Measurements from ENCODE around the gene PCDHB7.
"Not testable (repeated sequence)": the region's sequence is repeated elsewhere in the genome, so short reads cannot be mapped to it uniquely, and the experiment has no call there.

PCDHB7 gene

DNA sequence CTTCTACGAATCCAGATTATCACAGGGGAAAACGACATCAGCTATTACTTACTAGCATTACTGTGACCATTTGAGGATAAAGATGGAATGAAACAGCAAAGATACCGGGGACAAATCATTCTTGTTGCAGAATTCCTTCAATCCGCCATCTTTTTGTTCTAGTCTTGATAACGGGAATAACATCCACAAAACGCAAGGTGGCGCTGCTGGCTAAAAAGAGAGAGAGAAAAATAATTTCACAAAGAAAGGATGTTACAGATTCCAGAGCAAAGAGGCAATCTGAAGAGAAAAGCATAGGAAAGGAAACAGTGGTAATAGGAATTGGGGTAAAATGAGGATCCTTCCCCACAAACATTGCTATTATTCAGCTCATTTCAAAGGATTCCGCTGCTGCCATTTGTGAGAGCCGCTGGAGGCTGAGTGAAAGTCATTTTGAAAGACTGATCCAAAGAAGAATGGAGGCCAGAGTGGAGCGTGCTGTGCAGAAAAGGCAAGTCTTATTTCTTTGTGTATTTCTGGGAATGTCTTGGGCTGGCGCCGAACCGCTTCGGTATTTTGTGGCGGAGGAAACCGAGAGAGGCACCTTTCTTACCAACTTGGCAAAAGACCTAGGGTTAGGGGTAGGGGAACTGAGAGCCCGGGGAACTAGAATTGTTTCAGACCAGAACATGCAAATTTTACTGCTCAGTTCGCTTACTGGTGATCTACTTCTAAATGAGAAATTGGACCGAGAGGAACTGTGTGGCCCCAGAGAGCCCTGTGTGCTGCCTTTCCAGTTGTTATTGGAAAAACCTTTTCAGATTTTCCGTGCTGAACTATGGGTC lies at the start of gene PCDHB7:
Gene PCDHB7, plus strand, starts transcription at position 264 of the 824 bp plus-strand sequence. Its CDS starts 192 bp downstream, at position 456.
- DNase-seq (ENCODE audit: extremely low spot score, insufficient read length, low read depth) (no peak), FAIRE-seq (no peak)

DNA sequence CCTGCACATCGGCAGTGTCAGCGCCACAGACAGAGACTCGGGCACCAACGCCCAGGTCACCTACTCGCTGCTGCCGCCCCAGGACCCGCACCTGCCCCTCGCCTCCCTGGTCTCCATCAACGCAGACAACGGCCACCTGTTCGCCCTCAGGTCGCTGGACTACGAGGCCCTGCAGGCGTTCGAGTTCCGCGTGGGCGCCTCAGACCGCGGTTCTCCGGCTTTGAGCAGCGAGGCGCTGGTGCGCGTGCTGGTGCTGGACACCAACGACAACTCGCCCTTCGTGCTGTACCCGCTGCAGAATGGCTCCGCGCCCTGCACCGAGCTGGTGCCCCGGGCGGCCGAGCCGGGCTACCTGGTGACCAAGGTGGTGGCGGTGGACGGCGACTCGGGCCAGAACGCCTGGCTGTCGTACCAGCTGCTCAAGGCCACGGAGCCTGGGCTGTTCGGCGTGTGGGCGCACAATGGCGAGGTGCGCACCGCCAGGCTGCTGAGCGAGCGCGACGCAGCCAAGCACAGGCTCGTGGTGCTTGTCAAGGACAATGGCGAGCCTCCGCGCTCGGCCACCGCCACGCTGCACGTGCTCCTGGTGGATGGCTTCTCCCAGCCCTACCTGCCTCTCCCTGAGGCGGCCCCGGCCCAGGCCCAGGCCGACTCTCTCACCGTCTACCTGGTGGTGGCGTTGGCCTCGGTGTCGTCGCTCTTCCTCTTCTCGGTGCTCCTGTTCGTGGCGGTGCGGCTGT lies 48.9 kb upstream of the PCDHB7 start:
- not testable (repeated sequence) for DNase-seq (ENCODE audit: extremely low spot score, insufficient read length, low read depth); FAIRE-seq

DNA sequence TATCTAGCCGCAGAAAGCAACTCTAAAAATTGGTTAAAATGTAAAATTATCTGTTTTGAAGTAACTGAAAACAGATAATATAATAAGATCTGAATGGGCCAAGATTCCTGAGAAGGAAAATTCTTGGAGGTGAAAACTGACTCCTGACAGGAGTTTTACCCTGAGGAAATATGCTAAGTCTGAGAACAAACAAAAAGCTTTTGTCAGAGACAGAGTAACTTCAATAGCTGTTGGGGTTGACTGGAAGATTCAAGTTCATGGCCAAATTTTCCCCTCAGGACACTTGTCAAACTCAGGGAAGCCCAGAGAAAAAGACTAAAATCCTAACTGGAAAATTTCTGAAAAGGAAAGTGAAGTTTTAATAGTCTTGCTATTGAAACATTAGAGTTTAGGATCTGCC lies 45.1 kb upstream of the PCDHB7 start:
- DNase-seq (ENCODE audit: extremely low spot score, insufficient read length, low read depth) (no peak), FAIRE-seq (no peak)

DNA sequence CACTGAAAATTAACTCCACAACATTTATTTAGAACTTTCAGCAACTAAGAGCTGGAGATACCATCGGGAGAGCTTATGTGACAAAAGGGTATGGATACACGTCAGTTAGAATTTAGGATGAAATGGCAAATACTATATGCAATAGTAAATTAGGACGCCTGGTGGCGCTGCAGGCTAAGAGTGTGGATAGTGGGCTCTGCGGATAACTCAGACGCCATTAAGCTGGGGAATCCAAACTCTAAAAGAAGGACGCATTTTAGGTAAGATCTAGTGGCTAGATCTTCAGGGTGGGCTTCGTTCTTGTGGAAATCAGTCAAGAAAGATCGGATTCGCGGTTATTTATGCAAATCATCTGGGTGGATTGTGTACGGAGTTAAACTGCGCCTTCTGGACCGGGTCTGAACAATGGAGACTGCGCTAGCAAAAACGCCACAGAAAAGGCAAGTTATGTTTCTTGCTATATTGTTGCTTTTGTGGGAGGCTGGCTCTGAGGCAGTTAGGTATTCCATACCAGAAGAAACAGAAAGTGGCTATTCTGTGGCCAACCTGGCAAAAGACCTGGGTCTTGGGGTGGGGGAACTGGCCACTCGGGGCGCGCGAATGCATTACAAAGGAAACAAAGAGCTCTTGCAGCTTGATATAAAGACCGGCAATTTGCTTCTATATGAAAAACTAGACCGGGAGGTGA lies 37.3 kb upstream of the PCDHB7 start, which contains the start of gene PCDHB5:
Gene PCDHB5, plus strand, starts transcription at position 177 of the 688 bp plus-strand sequence. Its CDS starts 229 bp downstream, at position 406.
- DNase-seq (ENCODE audit: extremely low spot score, insufficient read length, low read depth) (no peak), FAIRE-seq (no peak)

DNA sequence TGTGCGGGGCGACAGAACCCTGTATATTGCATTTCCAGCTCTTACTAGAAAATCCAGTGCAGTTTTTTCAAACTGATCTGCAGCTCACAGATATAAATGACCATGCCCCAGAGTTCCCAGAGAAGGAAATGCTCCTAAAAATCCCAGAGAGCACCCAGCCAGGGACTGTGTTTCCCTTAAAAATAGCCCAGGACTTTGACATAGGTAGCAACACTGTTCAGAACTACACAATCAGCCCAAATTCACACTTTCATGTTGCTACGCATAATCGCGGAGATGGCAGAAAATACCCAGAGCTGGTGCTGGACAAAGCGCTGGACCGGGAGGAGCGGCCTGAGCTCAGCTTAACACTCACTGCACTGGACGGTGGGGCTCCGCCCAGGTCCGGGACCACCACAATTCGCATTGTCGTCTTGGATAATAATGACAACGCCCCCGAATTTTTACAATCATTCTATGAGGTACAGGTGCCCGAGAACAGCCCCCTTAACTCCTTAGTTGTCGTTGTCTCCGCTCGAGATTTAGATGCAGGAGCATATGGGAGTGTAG lies 36.7 kb upstream of the PCDHB7 start:
- FAIRE-seq (no peak), DNase-seq (ENCODE audit: extremely low spot score, insufficient read length, low read depth) (no peak)

DNA sequence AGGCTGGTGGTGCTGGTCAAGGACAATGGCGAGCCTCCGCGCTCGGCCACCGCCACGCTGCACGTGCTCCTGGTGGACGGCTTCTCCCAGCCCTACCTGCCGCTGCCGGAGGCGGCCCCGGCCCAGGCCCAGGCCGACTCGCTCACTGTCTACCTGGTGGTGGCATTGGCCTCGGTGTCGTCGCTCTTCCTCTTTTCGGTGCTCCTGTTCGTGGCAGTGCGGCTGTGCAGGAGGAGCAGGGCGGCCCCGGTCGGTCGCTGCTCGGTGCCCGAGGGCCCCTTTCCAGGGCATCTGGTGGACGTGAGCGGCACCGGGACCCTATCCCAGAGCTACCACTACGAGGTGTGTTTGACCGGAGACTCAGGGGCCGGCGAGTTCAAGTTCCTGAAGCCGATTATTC lies 35.1 kb upstream of the PCDHB7 start:
- FAIRE-seq; DNase-seq (ENCODE audit: extremely low spot score, insufficient read length, low read depth): not testable (repeated sequence)

DNA sequence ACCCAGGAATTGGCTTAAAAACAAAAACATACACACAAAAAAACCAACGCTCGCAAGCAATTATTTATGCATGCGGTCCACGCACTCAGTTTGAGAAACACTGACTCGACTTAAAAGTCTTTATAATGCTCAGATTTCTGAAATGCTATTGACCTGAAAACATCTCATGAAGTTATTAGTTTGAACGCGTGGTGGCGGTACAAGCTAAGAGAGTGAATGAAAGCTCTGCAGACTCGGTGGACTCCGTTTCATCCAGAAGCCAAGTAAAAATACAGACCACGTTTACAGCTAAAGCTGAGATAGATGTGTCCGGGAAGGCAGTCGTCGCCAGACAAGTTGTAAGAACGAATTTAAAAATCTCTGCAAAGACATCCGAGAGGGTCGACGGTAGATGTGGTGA lies 22.6 kb upstream of the PCDHB7 start, which contains the start of gene PCDHB6:
Gene PCDHB6, plus strand, starts transcription at position 246 of the 400 bp plus-strand sequence. CDS start 201 bp downstream, outside the sequence.
- no peak for DNase-seq (ENCODE audit: extremely low spot score, insufficient read length, low read depth)
- FAIRE-seq, result no peak

DNA sequence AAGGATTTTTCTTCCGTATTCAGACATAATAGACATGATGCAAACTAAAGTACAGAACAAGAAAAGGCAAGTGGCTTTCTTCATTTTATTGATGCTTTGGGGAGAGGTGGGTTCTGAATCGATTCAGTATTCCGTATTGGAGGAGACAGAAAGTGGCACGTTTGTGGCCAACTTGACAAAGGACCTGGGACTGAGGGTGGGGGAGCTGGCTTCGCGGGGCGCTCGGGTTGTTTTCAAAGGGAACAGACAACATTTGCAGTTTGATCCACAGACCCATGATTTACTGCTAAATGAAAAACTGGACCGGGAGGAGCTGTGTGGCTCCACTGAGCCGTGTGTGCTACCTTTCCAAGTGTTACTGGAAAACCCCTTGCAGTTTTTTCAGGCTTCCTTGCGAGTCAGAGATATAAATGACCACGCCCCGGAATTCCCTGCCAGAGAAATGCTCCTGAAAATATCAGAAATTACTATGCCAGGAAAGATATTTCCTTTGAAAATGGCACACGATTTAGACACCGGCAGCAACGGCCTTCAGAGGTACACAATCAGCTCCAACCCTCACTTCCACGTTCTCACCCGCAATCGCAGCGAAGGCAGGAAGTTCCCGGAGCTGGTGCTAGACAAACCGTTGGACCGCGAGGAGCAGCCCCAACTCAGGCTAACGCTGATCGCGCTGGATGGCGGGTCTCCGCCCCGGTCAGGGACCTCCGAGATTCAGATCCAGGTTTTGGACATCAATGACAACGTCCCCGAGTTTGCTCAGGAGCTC lies 22.0 kb upstream of the PCDHB7 start:
- DNase-seq (ENCODE audit: extremely low spot score, insufficient read length, low read depth) (no peak), FAIRE-seq (no peak)

DNA sequence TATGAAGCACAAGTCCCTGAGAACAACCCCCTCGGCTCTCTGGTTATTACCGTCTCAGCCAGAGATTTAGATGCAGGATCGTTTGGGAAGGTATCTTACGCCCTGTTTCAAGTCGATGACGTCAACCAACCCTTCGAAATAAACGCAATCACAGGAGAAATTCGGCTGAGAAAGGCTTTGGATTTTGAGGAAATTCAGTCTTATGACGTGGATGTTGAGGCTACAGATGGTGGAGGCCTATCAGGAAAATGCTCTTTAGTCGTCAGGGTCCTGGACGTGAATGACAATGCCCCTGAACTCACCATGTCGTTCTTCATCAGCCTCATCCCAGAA lies 21.5 kb upstream of the PCDHB7 start:
- DNase-seq (ENCODE audit: extremely low spot score, insufficient read length, low read depth) (no peak), FAIRE-seq (no peak)

DNA sequence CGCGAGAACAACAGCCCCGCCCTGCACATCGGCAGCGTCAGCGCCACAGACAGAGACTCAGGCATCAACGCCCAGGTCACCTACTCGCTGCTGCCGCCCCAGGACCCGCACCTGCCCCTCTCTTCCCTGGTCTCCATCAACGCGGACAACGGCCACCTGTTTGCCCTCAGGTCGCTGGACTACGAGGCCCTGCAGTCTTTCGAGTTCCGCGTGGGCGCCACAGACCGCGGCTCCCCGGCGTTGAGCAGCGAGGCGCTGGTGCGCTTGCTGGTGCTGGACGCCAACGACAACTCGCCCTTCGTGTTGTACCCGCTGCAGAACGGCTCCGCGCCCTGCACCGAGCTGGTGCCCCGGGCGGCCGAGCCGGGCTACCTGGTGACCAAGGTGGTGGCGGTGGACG lies 20.8 kb upstream of the PCDHB7 start:
- DNase-seq (ENCODE audit: extremely low spot score, insufficient read length, low read depth); FAIRE-seq: not testable (repeated sequence)

DNA sequence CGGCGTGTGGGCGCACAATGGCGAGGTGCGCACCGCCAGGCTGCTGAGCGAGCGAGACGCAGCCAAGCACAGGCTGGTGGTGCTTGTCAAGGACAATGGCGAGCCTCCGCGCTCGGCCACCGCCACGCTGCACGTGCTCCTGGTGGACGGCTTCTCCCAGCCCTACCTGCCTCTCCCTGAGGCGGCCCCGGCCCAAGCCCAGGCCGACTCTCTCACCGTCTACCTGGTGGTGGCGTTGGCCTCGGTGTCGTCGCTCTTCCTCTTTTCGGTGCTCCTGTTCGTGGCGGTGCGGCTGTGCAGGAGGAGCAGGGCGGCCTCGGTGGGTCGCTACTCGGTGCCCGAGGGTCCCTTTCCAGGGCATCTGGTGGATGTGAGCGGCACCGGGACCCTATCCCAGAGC lies 20.3 kb upstream of the PCDHB7 start:
- FAIRE-seq; DNase-seq (ENCODE audit: extremely low spot score, insufficient read length, low read depth): not testable (repeated sequence)

DNA sequence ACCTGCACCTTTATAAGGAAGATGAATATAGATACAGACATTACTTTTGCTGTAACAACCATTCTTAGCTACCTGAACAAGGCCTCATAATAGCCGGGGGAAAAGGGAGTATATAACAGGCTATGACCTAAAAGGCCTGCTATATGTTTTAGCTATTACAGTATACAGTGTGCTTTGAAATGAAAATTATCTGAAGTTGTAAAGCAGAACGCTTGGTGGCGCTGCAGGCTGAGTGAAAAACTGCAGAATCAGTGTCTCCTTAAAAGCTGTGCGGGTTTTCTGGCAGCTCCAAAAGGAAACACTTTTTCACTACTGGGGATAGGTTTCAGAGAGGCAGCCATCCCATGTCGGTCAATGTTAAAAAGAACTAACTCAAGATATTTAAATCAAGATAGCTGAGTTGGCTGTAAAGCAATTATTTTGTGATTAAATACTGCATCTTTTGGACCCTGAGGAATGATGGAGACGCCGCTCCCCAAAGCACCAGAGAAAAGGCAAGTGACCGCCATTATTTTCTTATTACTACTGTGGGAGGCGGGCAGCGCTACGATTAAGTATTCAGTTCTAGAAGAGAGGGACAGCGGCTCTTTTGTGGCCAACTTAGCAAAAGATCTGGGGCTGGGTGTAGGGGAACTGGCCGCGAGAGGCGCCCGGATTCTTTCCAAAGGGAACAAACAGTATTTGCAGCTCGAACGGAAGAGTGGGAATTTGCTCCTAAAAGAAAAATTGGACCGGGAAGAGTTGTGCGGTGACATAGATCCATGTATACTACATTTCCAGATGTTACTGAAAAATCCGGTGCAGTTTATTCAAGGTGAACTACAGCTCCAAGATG lies 16.7 kb upstream of the PCDHB7 start:
- DNase-seq (ENCODE audit: extremely low spot score, insufficient read length, low read depth) (no peak), FAIRE-seq (no peak)

DNA sequence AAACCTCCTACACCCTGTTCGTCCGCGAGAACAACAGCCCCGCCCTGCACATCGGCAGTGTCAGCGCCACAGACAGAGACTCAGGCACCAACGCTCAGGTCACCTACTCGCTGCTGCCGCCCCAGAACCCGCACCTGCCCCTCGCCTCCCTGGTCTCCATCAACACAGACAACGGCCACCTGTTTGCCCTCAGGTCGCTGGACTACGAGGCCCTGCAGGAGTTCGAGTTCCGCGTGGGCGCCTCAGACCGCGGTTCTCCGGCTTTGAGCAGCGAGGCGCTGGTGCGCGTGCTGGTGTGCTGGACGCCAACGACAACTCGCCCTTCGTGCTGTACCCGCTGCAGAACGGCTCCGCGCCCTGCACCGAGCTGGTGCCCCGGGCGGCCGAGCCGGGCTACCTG lies 15.1 kb upstream of the PCDHB7 start:
- FAIRE-seq, result not testable (repeated sequence)

DNA sequence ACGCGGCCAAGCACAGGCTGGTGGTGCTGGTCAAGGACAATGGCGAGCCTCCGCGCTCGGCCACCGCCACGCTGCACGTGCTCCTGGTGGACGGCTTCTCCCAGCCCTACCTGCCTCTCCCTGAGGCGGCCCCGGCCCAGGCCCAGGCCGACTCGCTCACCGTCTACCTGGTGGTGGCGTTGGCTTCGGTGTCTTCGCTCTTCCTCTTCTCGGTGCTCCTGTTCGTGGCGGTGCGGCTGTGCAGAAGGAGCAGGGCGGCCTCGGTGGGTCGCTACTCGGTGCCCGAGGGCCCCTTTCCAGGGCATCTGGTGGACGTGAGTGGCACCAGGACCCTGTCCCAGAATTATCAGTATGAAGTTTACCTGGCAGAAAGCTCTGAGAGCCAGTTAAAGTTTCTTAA lies 14.5 kb upstream of the PCDHB7 start:
- not testable (repeated sequence) for FAIRE-seq; DNase-seq (ENCODE audit: extremely low spot score, insufficient read length, low read depth)

More for the DNA sequence above, 15.1 kb upstream of the PCDHB7 start:
- not testable (repeated sequence) for DNase-seq (ENCODE audit: extremely low spot score, insufficient read length, low read depth)

DNA sequence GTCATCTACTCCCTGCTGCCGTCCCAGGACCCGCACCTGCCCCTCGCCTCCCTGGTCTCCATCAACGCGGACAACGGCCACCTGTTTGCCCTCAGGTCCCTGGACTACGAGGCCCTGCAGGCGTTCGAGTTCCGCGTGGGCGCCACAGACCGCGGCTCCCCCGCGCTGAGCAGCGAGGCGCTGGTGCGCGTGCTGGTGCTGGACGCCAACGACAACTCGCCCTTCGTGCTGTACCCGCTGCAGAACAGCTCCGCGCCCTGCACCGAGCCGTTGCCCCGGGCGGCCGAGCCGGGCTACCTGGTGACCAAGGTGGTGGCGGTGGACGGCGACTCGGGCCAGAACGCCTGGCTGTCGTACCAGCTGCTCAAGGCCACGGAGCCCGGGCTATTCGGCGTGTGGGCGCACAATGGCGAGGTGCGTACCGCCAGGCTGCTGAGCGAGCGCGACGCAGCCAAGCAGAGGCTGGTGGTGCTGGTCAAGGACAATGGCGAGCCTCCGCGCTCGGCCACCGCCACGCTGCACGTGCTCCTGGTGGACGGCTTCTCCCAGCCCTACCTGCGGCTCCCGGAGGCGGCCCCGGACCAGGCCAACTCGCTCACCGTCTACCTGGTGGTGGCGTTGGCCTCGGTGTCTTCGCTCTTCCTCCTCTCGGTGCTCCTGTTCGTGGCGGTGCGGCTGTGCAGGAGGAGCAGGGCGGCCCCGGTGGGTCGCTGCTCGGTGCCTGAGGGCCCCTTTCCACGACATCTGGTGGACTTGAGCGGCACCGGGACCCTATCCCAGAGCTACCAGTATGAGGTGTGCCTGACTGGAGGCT lies 2.1 kb downstream of the PCDHB7 start:
- not testable (repeated sequence) for FAIRE-seq; DNase-seq (ENCODE audit: extremely low spot score, insufficient read length, low read depth)

DNA sequence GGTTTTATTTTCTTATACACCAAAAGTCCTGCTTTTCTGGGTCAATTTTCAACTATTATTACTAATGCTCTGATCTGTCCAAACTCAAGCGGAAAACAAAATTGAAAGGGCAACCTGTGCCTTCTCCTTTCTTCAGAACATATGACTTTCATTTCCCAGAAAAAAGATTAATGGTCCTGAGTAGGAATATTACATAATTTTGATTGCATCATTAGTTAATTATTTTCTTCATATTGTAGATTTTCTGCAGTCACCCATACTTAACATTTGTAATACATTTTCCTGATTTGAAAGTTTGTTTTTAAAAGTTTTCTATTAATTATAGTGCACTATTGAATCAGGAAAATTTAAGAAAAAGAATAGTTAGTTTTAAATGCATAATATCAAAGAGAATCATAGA lies 3.5 kb downstream of the PCDHB7 start:
- FAIRE-seq, result no peak
- no peak for DNase-seq (ENCODE audit: extremely low spot score, insufficient read length, low read depth)

DNA sequence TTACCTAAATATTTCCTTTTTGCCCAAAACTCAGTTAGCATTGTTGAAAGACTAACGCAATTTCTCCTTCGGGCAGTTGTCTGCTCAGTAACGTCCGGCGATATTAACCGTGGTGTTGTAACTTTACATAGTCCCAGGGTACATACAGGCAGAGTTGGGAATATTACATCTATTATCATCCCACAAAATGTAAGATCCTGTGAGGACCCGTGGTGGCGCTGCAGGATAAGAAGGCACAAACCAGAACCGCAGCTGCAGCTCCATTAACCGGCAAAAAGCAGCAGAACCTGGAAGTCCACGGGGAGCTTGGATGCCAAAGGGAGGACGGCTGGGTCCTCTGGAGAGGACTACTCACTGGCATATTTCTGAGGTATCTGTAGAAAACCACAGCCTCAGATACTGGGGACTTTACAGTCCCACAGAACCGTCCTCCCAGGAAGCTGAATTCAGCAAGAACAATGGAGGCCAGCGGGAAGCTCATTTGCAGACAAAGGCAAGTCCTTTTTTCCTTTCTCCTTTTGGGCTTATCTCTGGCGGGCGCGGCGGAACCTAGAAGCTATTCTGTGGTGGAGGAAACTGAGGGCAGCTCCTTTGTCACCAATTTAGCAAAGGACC lies 5.2 kb downstream of the PCDHB7 start, which contains the start of gene PCDHB8:
Gene PCDHB8, plus strand, starts transcription at position 214 of the 615 bp plus-strand sequence. Its CDS starts 245 bp downstream, at position 459.
- FAIRE-seq; DNase-seq (ENCODE audit: extremely low spot score, insufficient read length, low read depth): not testable (repeated sequence)
